ENCODE data around the gene TMEM35B.
"Not testable (repeated sequence)": the region's sequence is repeated elsewhere in the genome, so short reads cannot be mapped to it uniquely, and the experiment has no call there.

Gene TMEM35B

DNA sequence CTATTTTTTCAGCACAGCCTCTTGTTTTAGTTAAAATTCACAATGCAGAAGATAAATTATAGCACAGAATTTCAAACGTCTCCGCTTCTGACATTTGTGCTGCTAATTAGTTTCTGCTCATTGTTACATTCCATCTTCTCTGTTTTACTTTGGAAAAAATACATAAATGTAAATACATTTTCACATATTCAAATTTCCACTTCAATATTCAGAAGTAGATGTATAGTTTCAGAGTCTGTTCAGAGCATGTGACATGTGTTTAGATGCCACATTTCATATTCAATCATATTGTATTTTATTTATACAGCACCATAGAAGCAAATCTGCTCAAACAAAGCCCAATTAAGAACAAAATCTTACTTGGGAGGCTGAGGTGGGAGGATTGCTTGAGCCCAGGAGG is 19.6 kb downstream of the TMEM35B start:
- TF ChIP-seq ZNF274 (IDR thresholded peaks at IDR 0.05; ENCODE audit: low read depth, low read length) = no peak
- no peak overlapping the region for H3K4me3 ChIP-seq (ENCODE audit: low read length)

DNA sequence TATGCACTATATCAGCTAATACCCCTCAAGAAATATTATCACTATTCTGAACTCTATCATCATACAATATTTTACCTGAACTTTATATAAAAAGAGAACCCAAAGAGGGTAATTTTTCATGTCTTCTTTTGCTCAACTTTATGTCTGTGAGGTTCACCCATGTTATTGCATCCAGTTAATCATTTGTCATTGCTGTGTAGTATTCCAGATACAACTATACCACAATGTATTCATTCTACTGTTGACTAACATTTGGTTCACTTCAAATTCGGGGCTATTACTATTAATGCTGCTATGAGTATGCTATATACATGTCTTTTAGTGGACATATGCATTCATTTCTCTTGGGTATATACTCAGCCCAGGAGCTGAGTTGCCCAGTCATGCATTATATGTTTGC is 34.7 kb downstream of the TMEM35B start:
- TF ChIP-seq ZNF274 (IDR thresholded peaks at IDR 0.05; ENCODE audit: low read depth, low read length) = no peak
- H3K4me3 ChIP-seq (ENCODE audit: low read length) = no peak overlapping the region

DNA sequence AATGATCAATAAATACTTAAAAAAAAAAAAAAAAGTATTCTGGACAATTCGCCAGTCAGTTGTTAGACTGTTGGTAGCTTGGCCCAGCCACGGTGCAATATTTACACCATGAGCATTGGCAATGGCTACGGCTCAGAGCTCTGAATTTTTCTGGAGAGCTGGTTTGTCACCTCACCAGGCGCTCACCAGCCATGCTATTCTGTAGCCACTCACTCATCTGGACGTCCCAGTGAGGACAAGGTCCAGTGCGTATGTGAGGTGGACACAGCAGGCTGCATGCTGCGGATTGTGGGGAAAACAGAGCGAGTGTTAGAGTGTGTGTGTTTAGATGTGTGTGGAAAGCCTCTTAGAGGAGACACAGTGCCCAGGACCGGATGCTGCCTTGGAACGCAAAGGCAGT is 36.4 kb downstream of the TMEM35B start:
- not testable (repeated sequence) for H3K4me3 ChIP-seq (ENCODE audit: low read length)

DNA sequence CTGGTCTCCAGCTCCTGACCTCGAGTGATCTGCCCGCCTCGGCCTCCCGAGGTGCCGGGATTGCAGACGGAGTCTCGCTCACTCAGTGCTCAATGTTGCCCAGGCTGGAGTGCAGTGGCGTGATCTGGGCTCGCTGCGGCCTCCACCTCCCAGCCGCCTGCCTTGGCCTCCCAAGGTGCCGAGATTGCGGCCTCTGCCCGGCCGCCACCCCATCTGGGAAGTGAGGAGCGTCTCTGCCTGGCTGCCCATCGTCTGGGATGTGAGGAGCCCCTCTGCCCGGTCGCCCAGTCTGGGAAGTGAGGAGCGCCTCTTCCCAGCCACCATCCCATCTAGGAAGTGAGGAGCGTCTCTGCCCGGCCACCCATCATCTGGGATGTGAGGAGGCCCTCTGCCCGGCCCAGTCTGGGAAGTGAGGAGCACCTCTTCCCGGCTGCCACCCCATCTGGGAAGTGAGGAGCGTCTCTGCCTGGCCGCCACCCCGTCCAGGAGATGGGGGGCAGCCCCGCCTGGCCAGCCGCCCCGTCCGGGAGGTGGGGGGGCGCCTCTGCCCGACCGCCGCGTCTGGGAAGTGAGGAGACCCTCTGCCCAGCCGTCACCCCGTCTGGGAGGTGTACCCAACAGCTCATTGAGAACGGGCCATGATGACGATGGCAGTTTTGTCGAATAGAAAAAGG is 37.4 kb downstream of the TMEM35B start:
- H3K4me3 ChIP-seq (ENCODE audit: low read length) = not testable (repeated sequence)

DNA sequence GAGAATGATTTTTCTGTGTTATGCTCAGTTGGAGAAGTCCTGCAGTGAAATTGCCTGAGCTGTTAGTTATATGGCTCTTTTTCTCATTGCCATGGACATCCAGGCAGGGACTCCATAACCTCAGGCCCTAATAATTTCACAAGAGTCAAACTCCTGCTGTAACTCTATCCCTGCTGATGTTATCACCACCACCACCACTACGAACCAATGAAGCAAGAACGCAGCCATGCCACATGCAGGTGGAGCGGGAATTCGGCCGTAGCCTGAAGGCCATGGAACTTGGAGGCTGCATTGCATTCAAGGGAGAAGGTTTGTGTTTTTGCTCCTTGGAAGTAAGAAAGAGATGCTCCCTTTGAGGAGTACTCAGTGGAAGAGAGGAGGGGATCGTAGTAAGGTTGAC is 38.9 kb downstream of the TMEM35B start:
- H3K4me3 ChIP-seq (ENCODE audit: low read length) = no peak overlapping the region
- TF ChIP-seq ZNF274 (IDR thresholded peaks at IDR 0.05; ENCODE audit: low read depth, low read length) = no peak

DNA sequence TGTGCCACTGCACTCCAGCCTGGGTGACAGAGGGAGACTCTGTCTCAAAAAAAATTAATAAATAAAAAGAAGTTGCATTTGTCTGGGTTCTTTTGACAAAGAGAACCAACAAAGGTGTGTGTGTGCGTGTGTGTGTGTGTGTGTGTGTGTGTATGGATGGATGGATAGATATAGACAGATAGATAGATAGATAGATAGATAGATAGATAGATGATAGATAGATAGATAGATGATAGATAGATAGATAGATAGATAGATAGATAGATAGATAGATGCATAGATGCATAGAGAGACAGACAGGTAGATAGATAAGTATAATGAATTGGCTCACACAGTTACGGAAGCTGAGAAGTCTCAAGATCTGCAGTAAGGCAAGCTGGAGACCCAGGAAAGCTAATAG is 43.3 kb downstream of the TMEM35B start:
- not testable (repeated sequence) for H3K4me3 ChIP-seq (ENCODE audit: low read length)

All from GM08714 (cell line).